ENCODE data around the gene PPP4C.

The PPP4C gene

DNA sequence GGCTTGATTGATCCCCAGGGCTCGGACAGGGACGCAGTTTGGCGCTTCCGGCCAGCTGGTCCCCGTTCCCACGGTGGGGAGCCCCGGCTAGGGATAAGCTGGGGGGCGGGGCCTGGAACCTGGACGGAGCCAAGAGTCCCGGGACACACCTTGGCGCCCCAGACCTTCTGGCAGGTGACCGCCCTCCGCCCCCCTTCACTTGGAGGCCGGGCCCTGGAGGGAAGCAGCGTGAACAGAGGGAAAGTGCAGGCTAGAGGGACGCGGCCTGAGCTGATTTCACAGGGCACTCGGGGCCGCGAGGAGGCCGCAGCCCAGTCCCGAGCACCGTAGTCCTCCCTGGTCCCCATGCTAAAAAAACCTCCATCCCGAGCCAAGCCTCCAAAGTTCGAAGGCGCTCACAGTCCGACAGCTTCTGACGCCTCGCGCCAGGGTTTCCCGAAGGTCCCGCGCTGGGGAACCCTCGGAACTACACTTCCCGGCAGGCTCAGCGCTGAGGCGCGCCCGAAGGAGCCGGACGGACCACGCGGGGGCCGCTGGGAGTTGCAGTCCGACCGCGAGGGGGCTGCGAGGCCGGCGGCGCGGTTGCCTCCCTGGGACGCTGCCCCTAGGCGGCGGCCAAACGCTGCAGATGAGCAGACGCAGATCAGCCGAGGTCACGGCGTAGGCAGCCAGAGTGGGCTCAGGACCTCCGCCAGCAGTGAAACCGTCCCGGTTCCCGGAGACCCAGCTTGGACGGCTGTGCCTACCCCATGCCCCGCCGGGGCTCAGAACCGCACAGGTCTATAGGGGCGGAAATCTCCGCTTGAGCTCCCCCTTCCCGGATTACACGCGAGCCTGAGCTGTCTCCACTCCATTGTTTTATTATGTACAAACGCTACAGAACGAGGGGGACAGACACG, 15.9 kb downstream of the PPP4C start, which contains the start of gene TBX6:
TBX6 (minus strand) TSS at position 451 of the 899 bp plus-strand sequence. CDS start 731 bp downstream, outside the sequence.
- Histone ChIP-seq H3K27ac (no peak within 1 kb of the TSS), H3K36me3 (replicated peaks) (no peaks in the 10 kb centered on the region), H3K27me3 (replicated peaks) (no peaks in the 10 kb centered on the region), H3K4me3 (ENCODE audit: low read depth, low read length) (peak within 1 kb of the TSS; percentile 62)
- in situ Hi-C loops (cut with HindIII; ENCODE audit: low pct_ligation_motif_present, low sequenced_read_pairs), result no loop called here
- TF ChIP-seq, protein P1, sequence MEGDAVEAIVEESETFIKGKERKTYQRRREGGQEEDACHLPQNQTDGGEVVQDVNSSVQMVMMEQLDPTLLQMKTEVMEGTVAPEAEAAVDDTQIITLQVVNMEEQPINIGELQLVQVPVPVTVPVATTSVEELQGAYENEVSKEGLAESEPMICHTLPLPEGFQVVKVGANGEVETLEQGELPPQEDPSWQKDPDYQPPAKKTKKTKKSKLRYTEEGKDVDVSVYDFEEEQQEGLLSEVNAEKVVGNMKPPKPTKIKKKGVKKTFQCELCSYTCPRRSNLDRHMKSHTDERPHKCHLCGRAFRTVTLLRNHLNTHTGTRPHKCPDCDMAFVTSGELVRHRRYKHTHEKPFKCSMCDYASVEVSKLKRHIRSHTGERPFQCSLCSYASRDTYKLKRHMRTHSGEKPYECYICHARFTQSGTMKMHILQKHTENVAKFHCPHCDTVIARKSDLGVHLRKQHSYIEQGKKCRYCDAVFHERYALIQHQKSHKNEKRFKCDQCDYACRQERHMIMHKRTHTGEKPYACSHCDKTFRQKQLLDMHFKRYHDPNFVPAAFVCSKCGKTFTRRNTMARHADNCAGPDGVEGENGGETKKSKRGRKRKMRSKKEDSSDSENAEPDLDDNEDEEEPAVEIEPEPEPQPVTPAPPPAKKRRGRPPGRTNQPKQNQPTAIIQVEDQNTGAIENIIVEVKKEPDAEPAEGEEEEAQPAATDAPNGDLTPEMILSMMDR (IDR thresholded peaks at IDR 0.05; ENCODE audit: low read depth, low read length, missing control alignments), result peak; percentile 69
- DNase-seq, result peak; percentile 82

DNA sequence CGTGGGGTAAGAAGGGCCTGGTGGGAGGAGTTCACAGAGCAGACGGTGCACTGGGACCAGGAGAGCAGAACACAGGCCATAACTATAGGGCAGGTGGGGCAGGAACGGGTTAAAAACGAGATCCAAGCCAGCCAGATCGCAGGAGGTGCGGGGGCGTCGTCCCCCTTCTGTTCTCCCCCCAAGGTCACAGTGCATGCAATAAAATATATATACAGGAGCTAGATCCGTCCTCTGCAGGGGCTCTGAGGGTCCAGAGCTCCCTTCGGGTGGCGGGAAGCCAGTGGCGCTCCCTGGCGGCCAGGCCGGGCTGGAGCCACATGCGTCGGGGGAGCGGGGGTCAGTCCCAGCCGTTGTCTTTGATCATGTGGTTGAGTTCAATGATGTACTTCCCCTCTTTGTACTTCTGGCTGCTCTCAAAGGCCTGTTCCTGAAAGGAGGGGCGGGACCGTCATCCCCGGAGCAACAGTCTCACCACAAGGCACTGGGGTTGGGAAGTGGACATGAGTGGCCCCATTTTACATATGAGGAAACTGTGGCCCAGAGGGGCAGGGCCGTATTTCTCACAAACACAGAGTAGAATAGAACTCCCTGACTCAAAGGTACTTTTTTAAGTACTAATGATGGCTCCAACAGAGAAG, 16.7 kb downstream of the PPP4C start:
- peak overlapping the region; percentile 62 for H3K4me3 ChIP-seq (ENCODE audit: low read depth, low read length)
- peak; percentile 44 for DNase-seq

DNA sequence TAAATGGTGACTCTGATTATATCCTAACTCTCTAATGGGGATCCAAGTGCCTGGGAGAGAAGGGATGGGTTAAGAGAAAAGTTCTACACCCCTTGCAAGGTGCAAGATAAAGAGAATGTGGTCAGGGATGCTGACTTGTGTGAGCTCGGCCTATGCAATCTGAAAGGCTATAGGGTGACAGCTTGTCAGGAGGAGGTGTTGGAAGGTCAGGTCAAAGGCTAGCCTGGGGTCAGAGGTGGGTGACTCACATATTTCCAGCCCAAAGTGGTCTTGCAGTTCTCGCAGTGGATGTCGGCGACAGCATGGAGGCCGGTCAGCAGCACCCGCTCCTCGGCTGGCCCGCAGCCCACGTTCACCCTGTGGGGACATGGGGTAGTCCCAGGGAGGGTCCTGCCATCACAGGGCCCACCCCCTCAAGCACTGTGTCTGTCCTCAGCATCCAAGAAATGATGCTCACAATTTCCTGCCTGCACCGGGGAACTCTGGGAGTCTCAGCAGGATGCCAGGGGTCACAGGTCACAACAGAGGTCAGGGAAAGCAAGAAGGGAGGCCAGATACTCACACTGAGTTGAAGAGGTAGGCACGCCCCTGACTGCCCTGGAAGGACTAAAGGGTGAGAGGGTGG, 18.9 kb downstream of the PPP4C start:
- Histone ChIP-seq H3K27ac (no peak overlapping the region), H3K36me3 (replicated peaks) (no peaks in the 10 kb centered on the region), H3K27me3 (replicated peaks) (no peaks in the 10 kb centered on the region), H3K4me3 (ENCODE audit: low read depth, low read length) (no peak overlapping the region)
- TF ChIP-seq, protein P1 (IDR thresholded peaks at IDR 0.05; ENCODE audit: low read depth, low read length, missing control alignments), result no peak
- no peak for DNase-seq
- in situ Hi-C loops (cut with HindIII; ENCODE audit: low pct_ligation_motif_present, low sequenced_read_pairs), result no loop called here

More for the DNA sequence above, 16.7 kb downstream of the PPP4C start:
- TF ChIP-seq, protein P1 (IDR thresholded peaks at IDR 0.05; ENCODE audit: low read depth, low read length, missing control alignments), result peak; percentile 88
- in situ Hi-C loops (cut with HindIII; ENCODE audit: low pct_ligation_motif_present, low sequenced_read_pairs), result no loop called here
- no peaks in the 10 kb centered on the region for H3K27me3 ChIP-seq (replicated peaks)
- no peaks in the 10 kb centered on the region for H3K36me3 ChIP-seq (replicated peaks)
- H3K27ac ChIP-seq, result no peak overlapping the region

DNA sequence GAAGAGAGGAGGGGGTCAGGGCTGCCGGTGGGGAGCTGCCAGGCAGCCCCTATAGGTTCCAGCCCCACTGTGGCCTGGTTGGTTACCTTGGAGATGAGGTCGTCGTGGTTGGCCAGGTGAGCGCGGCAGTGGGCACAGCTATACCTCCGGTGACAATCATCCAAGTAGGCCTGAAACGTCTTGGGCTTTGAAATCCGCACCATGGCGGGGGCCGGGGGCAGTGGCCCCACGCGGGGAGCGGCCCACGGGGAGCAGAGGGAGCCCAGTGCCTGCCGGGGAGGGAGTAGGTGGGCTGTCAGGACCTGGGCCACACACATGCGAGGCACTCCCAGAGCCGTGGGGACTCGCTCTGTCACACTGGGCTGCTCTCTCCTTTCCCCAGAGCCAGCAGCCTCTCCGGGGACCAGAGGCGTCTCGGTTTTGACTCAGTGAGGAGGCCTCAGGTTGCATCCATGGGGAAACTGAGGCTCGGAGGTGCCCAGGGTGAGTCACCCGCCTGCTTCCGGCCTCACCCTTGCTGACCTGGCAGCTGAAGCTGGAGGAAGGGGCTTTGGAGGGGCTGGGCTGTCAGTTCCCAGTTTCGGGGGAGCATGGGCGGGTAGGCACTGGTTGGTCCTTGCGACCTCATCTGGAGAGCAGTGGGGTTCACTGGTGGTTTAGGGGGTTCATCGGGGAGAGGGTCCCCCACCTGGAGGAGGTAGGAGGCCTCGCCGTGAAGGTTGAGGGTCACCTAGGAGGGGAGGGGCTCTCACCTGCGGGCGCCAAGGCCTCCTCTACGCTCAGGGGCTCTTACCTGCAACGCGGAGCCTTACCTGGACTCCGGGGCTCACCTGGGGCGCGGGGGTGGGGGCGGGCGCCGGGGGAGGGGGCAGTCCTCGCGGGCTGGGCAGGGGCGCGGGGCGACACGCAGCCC, 19.6 kb downstream of the PPP4C start:
- in situ Hi-C loops (cut with HindIII; ENCODE audit: low pct_ligation_motif_present, low sequenced_read_pairs), result no loop called here
- TF ChIP-seq, protein P1 (IDR thresholded peaks at IDR 0.05; ENCODE audit: low read depth, low read length, missing control alignments), result no peak
- no peaks in the 10 kb centered on the region for H3K27me3 ChIP-seq (replicated peaks)
- H3K36me3 ChIP-seq (replicated peaks), result no peaks in the 10 kb centered on the region
- peak overlapping the region; percentile 39 for H3K27ac ChIP-seq
- H3K4me3 ChIP-seq (ENCODE audit: low read depth, low read length), result peak overlapping the region; percentile 58
- no peak for DNase-seq

Measured in brain microvascular endothelial cell (primary cell).